HUES64 (cell line): ENCODE results near the gene SRPK2.
A peak's percentile ranks its signal among the peaks of the same experiment; 100 is the strongest.
"Not testable (repeated sequence)": the region's sequence is repeated elsewhere in the genome, so short reads cannot be mapped to it uniquely, and the experiment has no call there.

Experiments
- H3K27ac ChIP-seq: 2 replicates; pipeline ENCODE4 v1.7.0; 2013; ENCODE audit warnings: low read depth, low read length, inconsistent platforms
- H3K27me3 ChIP-seq: 2 replicates; pipeline ENCODE4 v1.6.1; 2013; ENCODE audit warnings: mild to moderate bottlenecking, low read length; ENCODE audit not compliant: insufficient read depth
- H3K36me3 ChIP-seq: 2 replicates; pipeline ENCODE4 v1.6.1; 2013; ENCODE audit warnings: mild to moderate bottlenecking, low read length; ENCODE audit not compliant: insufficient read depth
- H3K4me1 ChIP-seq: 2 replicates; pipeline ENCODE4 v1.6.1; 2013; ENCODE audit warnings: mild to moderate bottlenecking, low read length, moderate library complexity; ENCODE audit not compliant: insufficient read depth
- H3K4me3 ChIP-seq: 2 replicates; pipeline ENCODE4 v1.5.1; 2013; ENCODE audit warnings: mild to moderate bottlenecking, low read length, moderate library complexity
- H3K9ac ChIP-seq: 2 replicates; pipeline ENCODE4 v1.6.1; 2013; ENCODE audit warnings: mild to moderate bottlenecking, low read depth, low read length
- H3K9me3 ChIP-seq: 2 replicates; pipeline ENCODE4 v1.6.1; 2013; ENCODE audit warnings: low read depth, low read length; ENCODE audit not compliant: insufficient read depth
- WGBS: fragments of 150-250, 120-280 bp; methylation state at CpG from one replicate; pipeline ENCODE4 v1.1.7; 2013; ENCODE audit warnings: missing lambda C conversion rate; 5-methylcytosine and 5-hydroxymethylcytosine counted together

SRPK2 gene

DNA sequence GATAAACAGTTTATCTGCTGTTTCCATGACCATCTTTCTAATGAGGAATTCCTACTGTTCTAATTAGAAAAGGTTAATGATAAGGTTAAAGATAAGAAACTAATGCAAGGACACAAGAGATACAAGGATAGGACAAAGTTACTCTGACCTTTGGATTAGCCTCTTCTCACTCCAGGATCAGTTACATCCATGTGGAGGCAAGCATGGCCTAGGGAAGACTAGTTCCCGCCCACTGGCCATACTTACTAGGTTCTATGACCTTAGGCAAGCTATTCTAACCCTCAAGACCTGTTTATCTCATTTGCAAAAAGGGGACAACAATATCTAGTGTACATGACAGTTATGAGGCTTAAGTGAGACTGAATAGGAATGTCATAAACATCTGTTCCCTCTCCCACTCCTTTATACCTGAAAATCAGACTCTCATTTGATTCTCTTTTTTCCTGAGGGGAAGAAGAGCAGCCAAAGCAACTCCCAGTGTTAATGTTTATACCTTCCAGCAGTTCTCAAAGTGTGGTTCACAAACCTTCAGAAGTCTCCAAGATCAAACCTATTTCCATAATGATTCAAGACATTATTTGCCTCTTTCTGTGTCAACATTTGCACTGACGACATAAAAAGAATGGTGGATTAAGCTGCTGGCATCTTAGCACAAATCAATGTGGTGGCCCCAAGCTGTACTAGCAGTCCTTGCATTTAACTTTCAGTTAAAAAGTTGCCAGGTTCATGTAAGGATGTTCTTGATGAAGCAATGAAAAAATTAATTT is 72.0 kb downstream of the SRPK2 start:
- no peaks in the 10 kb centered on the region for H3K27me3 ChIP-seq
- WGBS = 92% methylated on average over 2 of the region's 2 CpGs
- no peaks in the 10 kb centered on the region for H3K9me3 ChIP-seq
- no peak overlapping the region for H3K4me3 ChIP-seq
- no peak overlapping the region for H3K9ac ChIP-seq
- no peaks in the 10 kb centered on the region; the same call in 1 of the 2 replicates for H3K4me1 ChIP-seq
- no peak overlapping the region for H3K27ac ChIP-seq
- no peaks in the 10 kb centered on the region for H3K36me3 ChIP-seq

DNA sequence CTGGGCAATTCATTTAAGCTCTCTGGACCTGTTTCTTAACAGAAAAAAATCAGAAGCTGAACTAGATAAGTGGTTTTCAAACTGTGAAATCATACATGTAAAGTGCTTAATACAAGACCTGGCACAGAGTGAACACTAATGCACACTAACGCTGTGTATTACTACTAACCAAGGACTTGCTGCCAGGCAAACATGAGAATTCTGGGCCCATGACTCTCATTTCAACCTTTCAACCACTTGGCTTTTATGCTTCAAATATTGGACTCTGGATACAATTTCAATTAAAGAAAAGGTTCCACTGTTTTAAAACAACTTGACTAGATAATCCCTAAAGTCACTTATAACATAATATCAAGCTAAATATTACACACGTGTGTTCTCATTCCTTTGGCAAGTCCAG is 73.4 kb downstream of the SRPK2 start:
- 98% methylated on average over 2 of the region's 2 CpGs for WGBS
- Histone ChIP-seq H3K4me1 (no peaks in the 10 kb centered on the region; the same call in 1 of the 2 replicates), H3K36me3 (no peaks in the 10 kb centered on the region), H3K9ac (no peak overlapping the region), H3K4me3 (no peak overlapping the region), H3K9me3 (no peaks in the 10 kb centered on the region), H3K27me3 (no peaks in the 10 kb centered on the region), H3K27ac (no peak overlapping the region)

DNA sequence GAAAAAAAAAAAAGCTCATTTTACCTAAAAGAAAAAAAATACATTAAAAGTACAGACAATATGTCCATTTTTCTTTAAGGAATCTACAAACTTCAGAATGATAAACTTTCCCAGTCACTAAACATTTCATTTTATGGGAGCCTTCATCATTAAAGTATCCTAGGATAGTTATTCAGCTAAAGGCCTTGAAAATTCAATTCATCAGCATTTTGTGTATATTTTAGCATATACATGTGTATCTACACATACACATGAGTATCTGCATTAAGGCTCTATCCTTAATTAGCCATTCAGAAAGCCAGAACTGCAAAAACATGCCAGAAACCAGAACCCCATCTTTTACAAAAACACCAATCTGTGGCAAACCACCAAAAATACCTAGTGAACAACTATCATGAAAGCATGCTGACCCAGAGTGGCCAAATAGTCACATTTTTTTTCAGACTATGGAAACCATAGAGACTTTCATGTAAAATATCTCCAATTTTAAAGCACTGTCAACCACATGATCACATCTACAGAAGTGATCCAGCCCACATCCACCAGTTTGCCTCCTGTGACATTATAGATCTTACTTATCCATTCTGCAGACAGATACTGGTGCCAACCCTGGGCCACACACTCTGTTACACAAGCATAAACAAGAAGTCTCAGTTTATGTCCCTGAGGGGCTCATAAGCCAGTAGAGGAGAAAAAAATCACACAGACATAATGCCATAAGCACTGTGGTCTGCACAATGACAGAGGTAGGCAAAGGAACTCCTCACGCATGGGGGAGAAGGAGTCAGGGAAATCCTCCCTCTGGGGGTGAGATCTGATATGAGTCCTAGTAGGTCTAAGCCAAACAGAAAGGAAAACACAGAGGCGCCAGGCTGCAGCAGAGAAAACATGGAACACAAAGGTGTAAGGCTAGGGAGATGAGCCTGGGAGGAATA is 79.2 kb downstream of the SRPK2 start:
- H3K27me3 ChIP-seq = no peaks in the 10 kb centered on the region
- H3K9me3 ChIP-seq = no peaks in the 10 kb centered on the region
- H3K36me3 ChIP-seq = no peaks in the 10 kb centered on the region
- peaks cover 5% of the 10 kb centered on the region; the same call in 1 of the 2 replicates for H3K4me1 ChIP-seq
- H3K27ac ChIP-seq = no peak overlapping the region
- H3K4me3 ChIP-seq = no peak overlapping the region
- no peak overlapping the region for H3K9ac ChIP-seq
- WGBS = 72% methylated on average over 2 of the region's 2 CpGs

DNA sequence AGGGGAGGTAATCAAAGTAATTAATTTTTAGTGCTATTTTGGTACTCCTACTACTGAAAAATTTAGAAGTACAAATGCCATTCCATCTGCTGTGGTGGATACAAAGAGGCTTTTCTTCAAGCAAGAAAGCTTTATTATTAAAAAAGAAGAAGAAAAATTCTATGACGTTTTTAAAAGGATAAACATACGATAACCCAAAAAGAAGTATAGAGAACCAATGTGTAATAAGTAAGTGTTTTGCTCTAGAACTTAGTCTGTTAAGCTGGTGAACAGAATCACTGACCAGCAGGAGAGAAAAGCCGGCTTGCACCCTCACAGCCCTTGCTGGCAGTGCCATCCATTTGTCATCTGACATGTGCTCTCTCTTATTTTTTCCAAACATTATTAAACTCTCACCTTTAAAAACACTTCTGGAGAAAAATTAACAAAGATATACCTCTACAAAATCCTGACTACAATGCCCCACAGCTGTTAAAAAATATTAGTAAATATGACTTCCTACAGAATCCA is 81.5 kb downstream of the SRPK2 start:
- H3K27ac ChIP-seq = no peak overlapping the region
- H3K4me1 ChIP-seq = peaks cover 10% of the 10 kb centered on the region; the same call in 1 of the 2 replicates

DNA sequence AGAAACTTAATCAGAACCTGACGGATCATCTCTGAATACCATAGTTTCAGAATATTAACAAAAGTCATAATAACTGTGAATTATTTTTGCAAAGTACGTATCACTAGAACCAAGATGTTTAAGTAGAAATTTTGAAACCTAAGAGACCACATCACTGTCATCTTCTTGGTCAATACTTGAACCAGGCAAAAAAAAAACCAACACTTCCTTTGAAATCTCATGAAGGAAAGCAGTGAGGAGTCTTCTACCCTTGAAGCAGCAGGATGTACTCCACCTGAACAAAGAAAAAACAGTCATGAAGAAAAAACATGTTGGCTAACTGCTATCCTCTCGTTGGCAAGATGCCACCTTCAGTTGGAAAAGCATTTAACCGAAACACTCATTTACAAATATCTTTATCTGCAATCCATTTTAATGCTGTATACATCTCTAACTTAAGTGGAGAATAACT is 82.4 kb downstream of the SRPK2 start:
- WGBS = 93% methylated on average over 3 of the region's 4 CpGs
- Histone ChIP-seq H3K9me3 (no peaks in the 10 kb centered on the region), H3K4me3 (no peak overlapping the region), H3K36me3 (no peaks in the 10 kb centered on the region), H3K27ac (no peak overlapping the region), H3K9ac (no peak overlapping the region), H3K4me1 (peaks cover 10% of the 10 kb centered on the region; the same call in 1 of the 2 replicates), H3K27me3 (no peaks in the 10 kb centered on the region)

More for the DNA sequence above, 81.5 kb downstream of the SRPK2 start:
- no peak overlapping the region for H3K4me3 ChIP-seq
- H3K9ac ChIP-seq = no peak overlapping the region
- no peaks in the 10 kb centered on the region for H3K9me3 ChIP-seq
- no peaks in the 10 kb centered on the region for H3K27me3 ChIP-seq
- WGBS = 95% methylated on average over 3 of the region's 3 CpGs
- no peaks in the 10 kb centered on the region for H3K36me3 ChIP-seq

DNA sequence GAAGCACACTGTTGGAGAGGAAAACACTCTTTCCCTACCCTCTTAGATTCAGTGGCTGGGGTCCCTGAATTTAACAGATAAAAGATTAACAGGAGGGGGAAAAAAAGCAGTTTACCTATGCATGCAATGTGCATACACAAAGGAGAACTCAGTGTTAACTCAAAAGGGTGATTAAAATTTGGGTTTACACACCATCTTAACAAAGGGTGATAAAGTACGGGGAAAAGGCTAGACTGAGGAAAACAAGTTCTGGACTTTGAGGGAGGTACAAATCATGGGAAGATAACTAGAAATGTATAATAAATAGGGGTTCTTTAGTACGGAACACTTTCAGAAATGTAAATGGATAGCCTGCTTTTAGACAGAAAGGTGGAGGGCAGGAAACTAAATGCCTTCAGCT is 83.1 kb downstream of the SRPK2 start:
- Histone ChIP-seq H3K36me3 (no peaks in the 10 kb centered on the region), H3K27me3 (no peaks in the 10 kb centered on the region), H3K4me1 (peaks cover 10% of the 10 kb centered on the region; the same call in 1 of the 2 replicates), H3K27ac (no peak overlapping the region), H3K9me3 (no peaks in the 10 kb centered on the region), H3K4me3 (no peak overlapping the region), H3K9ac (no peak overlapping the region)
- 95% methylated on average over 2 of the region's 2 CpGs for WGBS

DNA sequence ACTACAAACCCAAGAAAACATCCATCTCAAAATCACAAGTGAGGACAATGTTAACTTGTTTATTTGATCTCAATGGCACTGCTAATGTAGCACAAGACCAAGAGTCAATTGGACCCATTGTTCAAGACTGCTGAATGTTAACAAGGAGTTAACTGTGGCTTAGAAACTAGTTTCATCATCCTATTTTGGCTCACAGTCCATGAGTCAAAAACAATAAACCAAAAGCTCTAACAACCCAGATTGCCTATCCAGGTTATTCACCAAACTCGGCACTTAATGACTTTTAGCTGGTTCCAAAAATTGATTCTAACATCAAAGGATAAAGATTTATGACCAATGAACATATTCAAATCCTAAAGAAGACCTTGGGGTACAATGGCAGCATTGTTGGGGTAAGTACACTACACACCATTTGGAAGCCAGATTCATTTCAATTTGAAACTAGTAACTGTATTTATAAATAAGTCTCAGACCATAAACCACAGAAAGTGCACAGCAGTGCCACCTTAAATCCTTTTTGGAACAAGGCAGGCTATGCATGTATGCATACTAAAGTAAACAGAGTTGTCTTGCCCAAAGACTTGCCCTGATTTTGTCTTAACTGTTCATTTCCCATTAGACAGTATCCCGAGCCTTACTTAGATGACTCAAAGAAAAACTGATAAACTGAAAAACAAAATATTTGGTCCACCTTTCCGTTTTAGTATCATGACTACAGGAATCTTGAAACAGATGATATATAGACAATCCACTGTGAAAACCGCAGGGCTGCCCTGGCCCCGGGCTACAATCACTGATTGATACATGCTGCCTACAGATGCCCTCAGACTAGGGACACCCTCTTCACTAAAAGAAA is 84.5 kb downstream of the SRPK2 start:
- H3K27ac ChIP-seq = 0 out of 2 replicates have a peak overlapping the region, but pooled peaks have one; percentile 10
- 90% methylated on average over 5 of the region's 5 CpGs for WGBS
- H3K4me1 ChIP-seq = peaks cover 10% of the 10 kb centered on the region
- no peaks in the 10 kb centered on the region for H3K36me3 ChIP-seq
- H3K27me3 ChIP-seq = no peaks in the 10 kb centered on the region
- no peaks in the 10 kb centered on the region for H3K9me3 ChIP-seq
- no peak overlapping the region for H3K9ac ChIP-seq
- no peak overlapping the region for H3K4me3 ChIP-seq

DNA sequence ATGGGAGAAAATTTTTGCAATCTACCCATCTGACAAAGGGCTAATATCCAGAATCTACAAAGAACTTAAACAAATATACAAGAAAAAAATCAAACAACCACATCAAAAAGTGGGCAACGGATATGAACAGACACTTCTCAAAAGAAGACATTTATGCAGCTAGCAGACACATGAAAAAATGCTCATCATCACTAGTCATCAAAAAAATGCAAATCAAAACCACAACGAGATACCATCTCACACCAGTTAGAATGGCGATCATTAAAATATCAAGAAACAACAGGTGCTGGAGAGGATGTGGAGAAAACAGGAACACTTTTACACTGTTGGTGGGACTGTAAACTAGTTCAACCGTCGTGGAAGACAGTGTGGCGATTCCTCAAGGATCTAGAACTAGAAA is 88.1 kb downstream of the SRPK2 start:
- H3K27ac ChIP-seq, H3K27me3 ChIP-seq, H3K4me3 ChIP-seq, H3K36me3 ChIP-seq, H3K9ac ChIP-seq, H3K9me3 ChIP-seq: not testable (repeated sequence)
- WGBS = 90% methylated on average over 6 of the region's 6 CpGs
- H3K4me1 ChIP-seq = peaks cover 22% of the 10 kb centered on the region

DNA sequence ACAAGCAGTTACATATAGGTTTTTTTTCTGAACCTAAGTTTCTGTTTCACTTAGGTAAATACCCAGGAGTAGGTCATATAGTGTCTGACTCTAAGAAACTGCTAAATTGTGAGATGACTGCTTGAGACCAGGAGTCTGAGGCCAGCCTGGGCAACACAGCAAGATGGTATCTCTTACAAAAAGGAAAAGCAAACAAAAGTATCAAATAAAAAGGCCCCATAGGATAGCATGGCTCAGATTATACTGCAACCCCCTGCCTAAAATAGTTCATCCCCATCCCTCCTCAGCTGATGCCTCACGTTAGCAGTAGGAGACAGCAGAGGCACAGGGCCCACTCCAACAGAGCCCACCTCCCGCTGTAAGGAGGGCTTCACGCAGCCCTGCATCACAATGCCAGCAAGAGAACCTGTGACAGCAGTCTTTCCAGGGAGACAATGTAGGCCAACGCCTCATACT is 90.3 kb downstream of the SRPK2 start:
- peaks cover 17% of the 10 kb centered on the region for H3K4me1 ChIP-seq
- H3K36me3 ChIP-seq = no peaks in the 10 kb centered on the region
- H3K9ac ChIP-seq = no peak overlapping the region
- no peaks in the 10 kb centered on the region for H3K27me3 ChIP-seq
- WGBS = 50% methylated on average over 4 of the region's 4 CpGs
- H3K9me3 ChIP-seq = no peaks in the 10 kb centered on the region
- H3K27ac ChIP-seq = no peak overlapping the region
- no peak overlapping the region for H3K4me3 ChIP-seq

DNA sequence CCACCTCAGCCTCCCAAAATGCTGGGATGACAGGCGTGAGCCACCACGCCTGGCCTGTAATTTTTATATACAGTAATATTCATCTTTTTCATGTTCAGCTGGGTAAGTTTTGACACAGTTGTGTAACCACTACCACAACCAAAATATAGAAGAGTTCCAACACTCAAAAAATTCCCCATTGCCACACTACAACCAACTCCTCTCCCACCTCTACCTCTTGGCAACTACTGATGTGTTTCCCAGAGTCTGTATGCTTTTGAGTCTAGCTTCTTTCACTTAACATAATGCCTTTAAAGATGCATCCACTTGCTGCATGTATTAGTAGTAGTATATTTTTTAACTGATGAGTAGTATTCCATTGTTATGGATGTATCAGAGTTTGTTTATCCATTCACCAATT is 90.7 kb downstream of the SRPK2 start:
- Histone ChIP-seq H3K4me1 (peaks cover 17% of the 10 kb centered on the region), H3K36me3 (no peaks in the 10 kb centered on the region), H3K27ac (no peak overlapping the region), H3K4me3 (no peak overlapping the region), H3K9ac (no peak overlapping the region), H3K9me3 (no peaks in the 10 kb centered on the region), H3K27me3 (no peaks in the 10 kb centered on the region)
- 92% methylated on average over 2 of the region's 2 CpGs for WGBS
